Kidney (tissue), 14 donors: Measurements from ENCODE around the gene TSPAN12. TPM values are rescaled to one million over a fixed set of nuclear protein-coding genes. Genes with fewer than 3 reads are reported as not detected.

Experiments used
- DNase-seq, 5 donors: peaks; one replicate each; pipeline ENCODE4 v3.0.0-alpha.2; 2013 to 2020
- FAIRE-seq: peaks from 2 replicates; lab custom pipeline; 2012; peaks lifted over from hg19 to GRCh38; lab: Jason Lieb, UNC
- H3K27ac ChIP-seq, 2 donors: one replicate each; pipeline ENCODE4 v1.7.0; 2013; ENCODE audit warnings: low read depth in 2 of 2, low read length in 2 of 2, inconsistent platforms in 1 of 2
- H3K27me3 ChIP-seq: one replicate; pipeline ENCODE4 v1.7.1; 2013; ENCODE audit warnings: low read length, inconsistent platforms; ENCODE audit not compliant: control insufficient read depth, insufficient read depth
- H3K36me3 ChIP-seq, 3 donors: one replicate each; pipeline versions ENCODE4 v1.7.0 to v1.7.1; 2013; ENCODE audit warnings: low read length in 3 of 3, control low read depth in 1 of 3, inconsistent platforms in 1 of 3; ENCODE audit not compliant: insufficient read depth in 3 of 3, control insufficient read depth in 2 of 3
- H3K4me1 ChIP-seq, 3 donors: one replicate each; pipeline versions ENCODE4 v1.7.0 to v1.7.1; 2013; ENCODE audit warnings: low read length in 3 of 3, inconsistent platforms in 1 of 3, low read depth in 1 of 3; ENCODE audit not compliant: control insufficient read depth in 2 of 3, insufficient read depth in 2 of 3
- H3K4me3 ChIP-seq, 3 donors: one replicate each; pipeline versions ENCODE4 v1.7.0 to v1.8.1; 2013; ENCODE audit warnings: low read length in 3 of 3, control low read depth in 1 of 3, inconsistent platforms in 1 of 3
- H3K9ac ChIP-seq, 3 donors: one replicate each; pipeline versions ENCODE4 v1.7.0 to v1.7.1; 2013; ENCODE audit warnings: low read length in 3 of 3, control low read depth in 1 of 3, inconsistent platforms in 1 of 3
- H3K9me3 ChIP-seq, 3 donors: one replicate each; pipeline versions ENCODE4 v1.7.0 to v1.7.1; 2013; ENCODE audit warnings: low read length in 3 of 3, control low read depth in 1 of 3, inconsistent platforms in 1 of 3; ENCODE audit not compliant: control insufficient read depth in 2 of 3, insufficient read depth in 1 of 3
- intact Hi-C: fragments of 100-400 bp; cut with DNase I; formaldehyde crosslinking; loops from one replicate; pipeline ENCODE4 v1.11.1; 2022
- polyA plus RNA-seq: library from polyadenylated mRNA; stranded (reverse); fragments of 350-450 nt; fragmentation: Illumina TruSeq; extraction: RNeasy Lipid Tissue Mini Kit (QIAGEN cat#74804); gene quantifications from one replicate; pipeline ENCODE4 v1.2.3, GENCODE V29; 2014; ENCODE audit warnings: low read depth, low replicate concordance; ENCODE audit not compliant: insufficient read depth
- total RNA-seq: library from RNA; stranded (reverse); fragmentation: NEBNext Ultra II Directional; extraction: Animal tissue kit (Norgen Biotek cat#: 25700); gene quantifications from one replicate; pipeline ENCODE4 v1.2.1, GENCODE V29; 2021
- TF ChIP-seq, protein P1 (sequence below): IDR thresholded peaks from 3 replicates; pipeline ENCODE4 v1.5.1; 2012; ENCODE audit warnings: mild to moderate bottlenecking, moderate library complexity, borderline replicate concordance; ENCODE audit not compliant: insufficient read depth; ENCODE audit errors: extremely low read depth
- donor health status: control.
- donor health status: control.
- donor health status: control.
- donor health status: control.
- donor health status: control.
- donor health status: DM: yes; HTN: yes; CAD: no.
- donor health status: Normal renal cell carcinoma (clear cell type).

TSPAN12 gene
- total and polyA plus RNA-seq, 2 donors from 2014 or later, result 44.2 to 76.5 TPM

DNA sequence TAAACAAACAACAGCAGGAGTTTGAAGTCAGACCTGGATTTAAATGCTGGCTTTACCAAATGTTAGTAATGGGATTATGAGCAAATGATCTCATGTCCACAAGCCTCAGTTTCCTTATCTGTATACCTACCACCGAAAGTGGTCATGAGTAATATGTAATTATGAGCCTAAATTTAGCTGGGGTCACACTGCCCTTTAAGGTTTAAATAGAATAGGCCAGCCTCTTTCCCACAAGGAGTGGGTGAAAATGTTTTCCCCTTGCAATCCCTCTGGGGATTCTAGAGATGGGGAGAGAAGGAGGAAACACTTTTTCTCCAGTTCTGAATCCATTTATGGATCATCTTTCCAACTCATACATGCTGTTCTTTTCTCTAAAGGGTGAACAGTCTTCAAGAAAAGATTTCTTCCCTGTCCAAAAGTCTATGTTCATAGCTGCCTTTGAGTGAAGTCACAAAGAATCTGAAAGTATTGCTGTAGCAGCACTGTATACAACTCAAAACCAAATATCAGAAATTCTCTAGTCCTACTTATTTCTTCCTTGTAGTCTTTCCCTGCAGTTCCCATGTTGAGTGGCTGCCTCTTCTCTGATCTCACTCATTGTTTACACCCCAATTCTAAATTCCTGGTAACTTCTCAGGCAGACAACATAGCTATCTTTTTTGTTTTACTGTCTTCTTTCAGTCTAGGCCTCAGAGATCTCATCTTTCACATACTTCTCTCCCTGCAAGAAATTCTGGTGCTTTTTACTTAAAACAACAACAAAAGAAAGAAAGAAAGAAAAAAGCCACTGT lies 7.4 kb upstream of the TSPAN12 start:
- no peak overlapping the region for H3K9ac ChIP-seq
- intact Hi-C loops, result no loop called here
- FAIRE-seq, result no peak
- H3K4me3 ChIP-seq, result no peak overlapping the region
- no peak overlapping the region for H3K27ac ChIP-seq
- DNase-seq, result peak in 2 of 5 donors; percentile 61 to 64
- no peaks in the 10 kb centered on the region for H3K27me3 ChIP-seq
- H3K4me1 ChIP-seq, result peaks cover 0 to 6% (median 2%) of the 10 kb centered on the region in 3 donors
- no peaks in the 10 kb centered on the region for H3K9me3 ChIP-seq
- TF ChIP-seq, protein P1, sequence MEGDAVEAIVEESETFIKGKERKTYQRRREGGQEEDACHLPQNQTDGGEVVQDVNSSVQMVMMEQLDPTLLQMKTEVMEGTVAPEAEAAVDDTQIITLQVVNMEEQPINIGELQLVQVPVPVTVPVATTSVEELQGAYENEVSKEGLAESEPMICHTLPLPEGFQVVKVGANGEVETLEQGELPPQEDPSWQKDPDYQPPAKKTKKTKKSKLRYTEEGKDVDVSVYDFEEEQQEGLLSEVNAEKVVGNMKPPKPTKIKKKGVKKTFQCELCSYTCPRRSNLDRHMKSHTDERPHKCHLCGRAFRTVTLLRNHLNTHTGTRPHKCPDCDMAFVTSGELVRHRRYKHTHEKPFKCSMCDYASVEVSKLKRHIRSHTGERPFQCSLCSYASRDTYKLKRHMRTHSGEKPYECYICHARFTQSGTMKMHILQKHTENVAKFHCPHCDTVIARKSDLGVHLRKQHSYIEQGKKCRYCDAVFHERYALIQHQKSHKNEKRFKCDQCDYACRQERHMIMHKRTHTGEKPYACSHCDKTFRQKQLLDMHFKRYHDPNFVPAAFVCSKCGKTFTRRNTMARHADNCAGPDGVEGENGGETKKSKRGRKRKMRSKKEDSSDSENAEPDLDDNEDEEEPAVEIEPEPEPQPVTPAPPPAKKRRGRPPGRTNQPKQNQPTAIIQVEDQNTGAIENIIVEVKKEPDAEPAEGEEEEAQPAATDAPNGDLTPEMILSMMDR, result no peak
- H3K36me3 ChIP-seq, result no peaks in the 10 kb centered on the region

DNA sequence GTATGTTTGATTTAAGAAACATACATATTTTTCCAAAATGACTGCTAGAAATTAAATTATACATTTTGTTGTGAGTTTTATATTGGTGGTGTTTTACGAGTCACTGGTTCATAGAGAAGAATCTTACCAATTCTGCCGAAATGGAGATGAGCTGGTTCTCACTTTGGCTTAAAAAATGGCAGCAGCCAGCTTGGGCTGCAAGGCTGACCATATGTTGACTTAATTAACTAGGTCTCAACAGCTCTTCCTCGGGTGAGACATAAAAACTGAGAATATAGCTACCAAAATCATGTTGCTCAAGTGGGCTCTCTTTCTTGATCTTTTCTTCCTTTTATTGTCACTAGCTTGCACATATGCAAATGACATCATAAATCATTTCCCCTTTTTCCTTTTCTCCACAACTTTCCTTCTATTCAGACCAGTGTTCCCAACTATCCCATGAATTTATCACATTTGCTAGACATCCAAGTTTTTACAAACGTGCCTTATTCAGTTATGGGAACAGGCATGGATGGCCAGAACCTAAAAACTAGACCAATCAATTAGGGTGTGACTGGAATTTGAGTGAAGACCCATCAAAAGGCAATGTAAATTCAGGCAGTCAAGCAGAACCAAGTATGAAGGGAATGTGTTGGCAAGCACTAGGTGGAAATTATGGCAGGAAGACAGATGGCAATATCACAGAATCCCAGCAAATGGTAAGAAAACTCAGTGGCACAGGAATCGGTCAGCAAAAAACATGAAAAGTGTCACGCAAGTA lies 6.4 kb upstream of the TSPAN12 start:
- Histone ChIP-seq H3K4me1 (peaks cover 0 to 6% (median 2%) of the 10 kb centered on the region in 3 donors), H3K9ac (no peak overlapping the region), H3K27ac (no peak overlapping the region), H3K36me3 (no peaks in the 10 kb centered on the region), H3K4me3 (no peak overlapping the region), H3K27me3 (no peaks in the 10 kb centered on the region), H3K9me3 (no peaks in the 10 kb centered on the region)
- TF ChIP-seq, protein P1, result no peak
- DNase-seq (peak in 2 of 5 donors; percentile 49 to 52), FAIRE-seq (no peak)
- intact Hi-C loops, result no loop called here

DNA sequence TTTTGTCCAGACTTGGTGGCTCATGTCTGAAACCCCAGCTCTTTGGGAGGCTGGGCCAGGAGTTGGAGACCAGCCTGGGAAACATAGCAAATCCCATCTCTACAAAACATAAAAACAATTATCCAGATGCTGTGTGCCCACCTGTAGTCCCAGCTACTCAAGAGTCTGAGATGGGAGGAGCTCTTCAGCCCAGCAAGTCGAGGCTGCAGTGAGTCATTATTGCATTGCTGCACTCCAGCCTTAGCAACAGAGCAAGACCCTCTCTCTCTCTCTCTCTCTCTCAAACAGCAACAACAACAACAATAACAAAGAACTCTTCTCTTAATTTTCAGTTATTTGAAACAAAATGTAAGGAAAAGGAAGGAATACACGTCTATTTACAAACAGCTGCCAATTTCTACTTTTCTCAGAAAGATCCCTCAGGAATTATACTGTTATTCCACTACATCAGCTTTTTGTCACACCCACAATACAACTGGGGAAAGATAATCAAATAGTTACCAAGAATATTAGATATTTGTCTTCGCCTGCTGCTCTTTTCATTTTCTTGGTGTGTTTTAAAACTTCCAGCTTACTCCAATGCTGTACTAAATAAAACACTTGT lies 5.1 kb upstream of the TSPAN12 start:
- no peaks in the 10 kb centered on the region for H3K27me3 ChIP-seq
- no peak overlapping the region for H3K4me3 ChIP-seq
- H3K4me1 ChIP-seq, result peaks cover 0 to 6% (median 2%) of the 10 kb centered on the region in 3 donors
- H3K9me3 ChIP-seq, result no peaks in the 10 kb centered on the region
- no peak for DNase-seq
- no peak for FAIRE-seq
- TF ChIP-seq, protein P1, result no peak
- H3K36me3 ChIP-seq, result no peaks in the 10 kb centered on the region
- no peak overlapping the region for H3K9ac ChIP-seq
- intact Hi-C loops, result no loop called here
- no peak overlapping the region for H3K27ac ChIP-seq
